Mucosa of descending colon (tissue), 3 donors: ENCODE results near the gene PNLDC1. TPM values are rescaled to one million over a fixed set of nuclear protein-coding genes. Genes with fewer than 3 reads are reported as not detected.
"Not testable (repeated sequence)": the region's sequence is repeated elsewhere in the genome, so short reads cannot be mapped to it uniquely, and the experiment has no call there.

Experiments used
- ATAC-seq: fragments of 200-7000 bp; cut with Tn5 transposase; one replicate; pipeline ENCODE4 v1.9.1; 2020; ENCODE audit warnings: mild to moderate bottlenecking, moderate library complexity
- DNase-seq, 3 donors: peaks; one replicate each; pipeline ENCODE4 v3.0.0-alpha.2; 2020
- H3K36me3 ChIP-seq: fragments of 200-600 bp; one replicate; pipeline ENCODE4 v1.8.0; 2021; ENCODE audit warnings: low read depth, mild to moderate bottlenecking
- H3K4me1 ChIP-seq: fragments of 200-600 bp; one replicate; pipeline ENCODE4 v1.8.0; 2021; ENCODE audit warnings: low read depth, mild to moderate bottlenecking
- H3K4me3 ChIP-seq: fragments of 200-600 bp; one replicate; pipeline ENCODE4 v1.8.0; 2021; ENCODE audit warnings: mild to moderate bottlenecking
- H3K9me3 ChIP-seq: fragments of 200-600 bp; one replicate; pipeline ENCODE4 v1.8.0; 2021; ENCODE audit warnings: mild to moderate bottlenecking
- intact Hi-C, 2 donors: fragments of 100-400 bp; cut with DNase I in 1 of 2; cut with micrococcal nuclease in 1 of 2; formaldehyde crosslinking; loops; one replicate each; pipeline versions ENCODE4 v1.11.0 to v1.11.1; 2022; cut with DNase I, micrococcal nuclease
- total RNA-seq, 3 donors: library from RNA; stranded (reverse); fragmentation: NEBNext Ultra II Directional in 2 of 3; extraction: Animal tissue kit (Norgen Biotek cat#: 25700) in 2 of 3; gene quantifications; one replicate each; pipeline versions ENCODE4 v1.2.1 to v1.2.4, GENCODE V29; 2021 to 2023
- TF ChIP-seq, protein P1 (sequence below): fragments of 200-600 bp; IDR thresholded peaks from one replicate; pipeline ENCODE4 v1.8.0; 2022; ENCODE audit warnings: antibody characterized with exemption, mild to moderate bottlenecking
- donor health status: DM: no; HTN: no; CAD: no; lungs with moderate emphysema.
- donor health status: DM: no; HTN: no; CAD: no.
- donor health status: DM: no; HTN: yes; CAD: no.

The PNLDC1 gene
- total RNA-seq, 3 donors from 2014 or later, result 1.3 TPM; not detected in 2

DNA sequence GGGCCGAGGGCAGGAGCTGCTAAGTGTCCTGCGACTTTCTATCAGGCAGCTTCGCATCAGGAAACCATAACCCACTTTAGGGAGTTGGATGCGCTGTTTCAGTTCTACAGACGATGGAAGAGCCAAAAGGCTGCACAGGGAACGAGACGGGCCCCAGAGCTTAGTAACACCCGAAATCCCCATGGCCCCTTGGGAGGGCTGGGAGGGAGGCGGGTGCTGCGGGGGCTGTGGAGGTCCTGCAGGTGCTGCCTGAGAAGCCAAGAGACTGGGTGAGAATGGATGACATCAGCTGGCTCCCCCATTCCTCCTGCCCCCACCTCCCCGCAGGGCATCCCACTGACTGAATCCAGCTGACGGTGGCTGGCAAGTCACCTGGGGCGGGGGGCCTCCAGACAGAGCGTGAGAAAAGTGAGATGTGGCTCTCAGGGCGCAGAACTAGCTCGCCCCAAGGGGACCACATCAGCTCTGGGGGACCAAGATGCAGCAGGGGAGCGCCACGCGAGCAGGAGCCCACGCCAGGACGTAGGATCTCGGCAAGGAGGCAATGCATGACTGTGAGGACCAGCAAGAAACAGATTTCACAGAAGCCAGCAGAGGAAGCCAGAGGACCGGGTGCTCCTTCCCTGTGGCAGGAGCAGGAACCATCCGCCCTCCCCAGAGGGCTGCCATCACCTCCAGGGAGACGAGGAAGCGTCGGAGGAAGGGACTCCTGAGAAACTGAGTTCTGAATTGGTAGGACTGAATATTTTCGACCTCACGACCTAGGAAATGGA is 36.8 kb downstream of the PNLDC1 start:
- DNase-seq (no peak), ATAC-seq (no peak)
- Histone ChIP-seq H3K9me3 (no peaks in the 10 kb centered on the region), H3K4me3 (no peak overlapping the region), H3K36me3 (no peaks in the 10 kb centered on the region), H3K4me1 (no peaks in the 10 kb centered on the region)
- intact Hi-C loops, result no loop called here
- TF ChIP-seq, protein P1, sequence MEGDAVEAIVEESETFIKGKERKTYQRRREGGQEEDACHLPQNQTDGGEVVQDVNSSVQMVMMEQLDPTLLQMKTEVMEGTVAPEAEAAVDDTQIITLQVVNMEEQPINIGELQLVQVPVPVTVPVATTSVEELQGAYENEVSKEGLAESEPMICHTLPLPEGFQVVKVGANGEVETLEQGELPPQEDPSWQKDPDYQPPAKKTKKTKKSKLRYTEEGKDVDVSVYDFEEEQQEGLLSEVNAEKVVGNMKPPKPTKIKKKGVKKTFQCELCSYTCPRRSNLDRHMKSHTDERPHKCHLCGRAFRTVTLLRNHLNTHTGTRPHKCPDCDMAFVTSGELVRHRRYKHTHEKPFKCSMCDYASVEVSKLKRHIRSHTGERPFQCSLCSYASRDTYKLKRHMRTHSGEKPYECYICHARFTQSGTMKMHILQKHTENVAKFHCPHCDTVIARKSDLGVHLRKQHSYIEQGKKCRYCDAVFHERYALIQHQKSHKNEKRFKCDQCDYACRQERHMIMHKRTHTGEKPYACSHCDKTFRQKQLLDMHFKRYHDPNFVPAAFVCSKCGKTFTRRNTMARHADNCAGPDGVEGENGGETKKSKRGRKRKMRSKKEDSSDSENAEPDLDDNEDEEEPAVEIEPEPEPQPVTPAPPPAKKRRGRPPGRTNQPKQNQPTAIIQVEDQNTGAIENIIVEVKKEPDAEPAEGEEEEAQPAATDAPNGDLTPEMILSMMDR, result no peak

DNA sequence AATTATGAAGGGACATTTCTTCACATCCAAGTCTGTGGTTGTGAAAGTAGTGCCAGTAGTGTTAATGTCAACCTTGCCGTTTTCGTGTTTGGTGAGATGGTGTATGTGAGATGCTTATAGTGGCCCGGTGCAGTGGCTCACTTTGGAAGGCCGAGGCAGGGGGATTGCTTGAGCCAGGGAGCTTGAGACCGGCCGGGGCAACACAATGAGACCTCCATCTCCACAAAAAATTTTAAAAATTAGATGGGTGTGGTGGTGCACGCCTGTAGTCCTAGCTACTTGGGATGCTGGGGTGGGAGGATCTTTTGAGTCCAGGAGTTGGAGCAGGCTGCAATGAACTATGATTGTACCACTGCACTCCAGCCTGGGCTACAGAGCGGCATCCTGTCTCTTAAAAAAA is 37.4 kb downstream of the PNLDC1 start:
- TF ChIP-seq, protein P1, result no peak
- Histone ChIP-seq H3K4me1 (no peaks in the 10 kb centered on the region), H3K4me3 (no peak overlapping the region), H3K9me3 (no peaks in the 10 kb centered on the region), H3K36me3 (no peaks in the 10 kb centered on the region)
- no peak for DNase-seq
- ATAC-seq, result no peak
- intact Hi-C loops, result no loop called here

DNA sequence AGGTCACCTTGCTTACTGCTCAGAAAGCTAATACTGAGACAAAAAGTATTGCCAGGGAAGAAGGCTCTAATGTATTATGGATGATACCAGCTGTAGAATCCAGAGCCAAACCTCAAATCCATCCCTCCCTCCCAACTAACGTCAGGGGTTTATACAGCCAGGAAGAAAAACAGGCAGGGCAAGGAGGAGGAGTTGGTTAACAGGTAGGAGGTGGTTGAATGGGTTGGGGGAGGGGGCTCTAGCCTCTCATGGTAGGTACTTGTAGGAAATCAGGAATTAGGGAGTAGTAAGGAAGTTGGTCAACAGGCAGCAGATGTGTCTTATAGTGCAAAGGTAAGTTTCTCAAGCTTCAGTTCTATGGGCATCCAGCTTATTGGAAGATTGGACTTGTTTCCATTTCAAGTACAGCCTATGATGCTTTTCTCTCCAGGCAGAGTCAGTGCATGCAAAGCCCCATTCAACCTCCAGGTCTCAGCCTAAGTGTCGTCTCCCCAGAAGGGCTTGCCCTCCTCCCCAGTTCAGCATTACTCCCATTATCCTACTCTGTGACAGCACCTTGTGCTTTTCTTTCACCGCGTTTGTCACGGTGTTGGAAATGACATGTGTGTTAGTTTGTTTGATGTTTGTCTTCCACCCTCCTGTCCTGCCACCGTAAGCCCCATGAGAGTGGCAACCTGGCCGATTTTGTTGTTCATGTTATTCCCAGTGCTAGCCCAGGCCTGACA is 38.1 kb downstream of the PNLDC1 start:
- no peak for DNase-seq
- no peak for ATAC-seq
- Histone ChIP-seq H3K4me1 (no peaks in the 10 kb centered on the region), H3K36me3 (no peaks in the 10 kb centered on the region), H3K4me3 (no peak overlapping the region), H3K9me3 (no peaks in the 10 kb centered on the region)
- intact Hi-C loops, result no loop called here
- TF ChIP-seq, protein P1, result no peak

DNA sequence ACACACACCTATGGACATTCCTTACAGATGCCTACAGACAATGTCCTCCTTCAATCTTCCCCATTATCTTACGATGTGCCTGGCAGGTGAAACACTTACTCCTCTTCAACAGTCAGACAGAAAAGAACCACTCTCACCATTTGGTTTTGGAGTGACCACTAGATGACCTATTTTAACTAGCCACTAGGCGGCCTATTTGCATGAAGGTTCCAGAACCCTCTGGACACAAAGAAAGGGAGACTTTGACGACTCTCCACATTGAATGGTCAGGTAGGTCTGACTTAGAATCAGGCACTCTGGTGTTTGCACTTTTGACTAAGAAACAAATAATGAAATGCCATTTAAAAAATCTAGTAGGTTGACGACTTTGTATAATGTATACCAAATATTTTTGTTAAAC is 42.0 kb downstream of the PNLDC1 start:
- Histone ChIP-seq H3K36me3 (no peaks in the 10 kb centered on the region), H3K4me3 (no peak overlapping the region), H3K4me1 (no peaks in the 10 kb centered on the region), H3K9me3 (no peaks in the 10 kb centered on the region)
- intact Hi-C loops, result no loop called here
- DNase-seq (no peak), ATAC-seq (no peak)
- TF ChIP-seq, protein P1, result no peak

DNA sequence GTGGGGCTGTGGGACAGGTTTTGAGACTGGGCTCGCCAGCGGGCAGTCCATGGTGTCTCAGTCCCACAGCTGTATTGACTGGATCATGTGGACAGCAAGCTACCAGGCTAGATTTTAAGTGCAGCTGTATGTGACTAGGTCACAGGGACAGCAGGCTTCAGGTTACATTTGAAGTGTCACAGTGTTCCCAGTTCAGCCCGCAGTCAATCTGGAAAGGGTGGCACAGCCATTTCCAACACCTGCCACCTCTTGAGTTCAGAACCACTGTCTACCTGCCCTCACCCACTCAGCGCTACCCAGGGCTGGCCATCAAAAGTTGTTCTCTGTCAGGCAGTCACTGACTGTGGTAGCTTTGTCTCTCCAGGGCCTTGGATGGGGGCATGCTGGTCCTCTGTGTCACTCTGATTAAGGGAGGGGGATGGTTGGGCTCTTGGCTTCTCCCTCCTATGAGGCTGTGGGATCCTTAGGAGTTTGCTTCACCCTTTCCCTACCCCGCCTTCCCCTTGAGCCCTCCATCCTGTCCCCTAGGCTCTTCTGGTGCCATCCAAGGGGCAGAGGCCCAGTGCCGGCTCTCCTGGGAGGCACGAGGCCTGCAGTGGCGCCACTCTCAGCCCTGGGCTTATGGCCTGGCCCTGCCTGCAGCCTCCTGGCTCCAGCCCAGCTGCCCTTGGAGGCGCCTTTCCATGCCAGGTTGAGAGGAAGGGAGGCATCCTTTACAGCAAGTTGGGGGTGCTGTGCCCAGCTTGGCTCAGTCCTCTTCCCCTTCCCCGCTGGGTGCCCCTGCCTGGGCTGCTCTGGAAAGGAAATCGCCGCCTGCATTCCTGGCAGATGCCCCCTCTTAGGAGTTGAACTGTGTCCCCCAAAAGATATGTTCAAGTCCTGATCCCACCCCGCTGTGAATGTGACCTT is 44.9 kb downstream of the PNLDC1 start:
- intact Hi-C loops, result no loop called here
- H3K9me3 ChIP-seq, result peaks cover 3% of the 10 kb centered on the region
- no peak for DNase-seq
- H3K36me3 ChIP-seq, result no peaks in the 10 kb centered on the region
- ATAC-seq, result no peak
- TF ChIP-seq, protein P1, result no peak
- H3K4me1 ChIP-seq, result no peaks in the 10 kb centered on the region
- no peak overlapping the region for H3K4me3 ChIP-seq

DNA sequence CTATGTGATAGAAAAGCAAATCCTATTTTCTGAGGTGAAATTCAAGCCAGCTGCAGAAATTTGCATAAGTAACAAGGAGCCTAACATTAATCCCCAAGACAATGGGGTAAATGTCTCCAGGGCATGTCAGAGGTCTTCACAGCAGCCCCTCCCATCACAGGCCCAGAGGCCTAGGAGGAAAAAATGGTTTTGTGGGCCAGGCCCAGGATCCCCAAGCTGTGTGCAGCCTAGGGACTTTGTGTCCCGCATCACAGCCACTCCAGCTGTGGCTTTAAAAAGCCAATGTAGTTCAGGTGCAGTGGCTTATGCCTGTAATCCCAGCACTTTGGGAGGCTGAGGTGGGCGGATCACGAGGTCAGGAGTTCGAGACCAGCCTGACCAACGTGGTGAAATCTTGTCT is 48.5 kb downstream of the PNLDC1 start:
- H3K4me3 ChIP-seq, ATAC-seq, intact Hi-C loops, H3K36me3 ChIP-seq, H3K4me1 ChIP-seq, H3K9me3 ChIP-seq, DNase-seq: not testable (repeated sequence)

DNA sequence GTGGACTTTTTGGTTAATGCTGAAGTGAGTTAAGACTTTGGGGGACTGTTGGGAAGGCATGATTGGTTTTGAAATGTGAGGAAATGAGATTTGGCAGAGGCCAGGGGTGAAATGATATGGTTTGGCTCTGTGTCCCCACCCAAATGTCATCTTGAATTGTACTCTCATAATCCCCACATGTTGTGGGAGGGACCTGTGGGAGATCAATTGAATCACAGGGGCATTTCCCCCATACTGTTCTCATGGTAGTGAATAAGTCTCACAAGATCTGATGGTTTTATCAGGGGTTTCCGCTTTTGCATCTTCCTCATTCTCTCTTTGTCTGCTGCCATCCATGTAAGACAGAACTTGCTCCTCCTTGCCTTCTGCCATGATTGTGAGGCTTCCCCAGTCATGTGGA is 49.8 kb downstream of the PNLDC1 start:
- H3K4me3 ChIP-seq, DNase-seq, H3K4me1 ChIP-seq, H3K36me3 ChIP-seq, H3K9me3 ChIP-seq, ATAC-seq, intact Hi-C loops: not testable (repeated sequence)
